NCI-H82 (cell line): ENCODE data around the gene TEC.
A peak's percentile ranks its signal among the peaks of the same experiment; 100 is the strongest.

Source experiments
- DNase-seq: peaks from one replicate; lab custom pipeline; 2025; lab: John Stamatoyannopoulos, UW

Gene TEC

DNA sequence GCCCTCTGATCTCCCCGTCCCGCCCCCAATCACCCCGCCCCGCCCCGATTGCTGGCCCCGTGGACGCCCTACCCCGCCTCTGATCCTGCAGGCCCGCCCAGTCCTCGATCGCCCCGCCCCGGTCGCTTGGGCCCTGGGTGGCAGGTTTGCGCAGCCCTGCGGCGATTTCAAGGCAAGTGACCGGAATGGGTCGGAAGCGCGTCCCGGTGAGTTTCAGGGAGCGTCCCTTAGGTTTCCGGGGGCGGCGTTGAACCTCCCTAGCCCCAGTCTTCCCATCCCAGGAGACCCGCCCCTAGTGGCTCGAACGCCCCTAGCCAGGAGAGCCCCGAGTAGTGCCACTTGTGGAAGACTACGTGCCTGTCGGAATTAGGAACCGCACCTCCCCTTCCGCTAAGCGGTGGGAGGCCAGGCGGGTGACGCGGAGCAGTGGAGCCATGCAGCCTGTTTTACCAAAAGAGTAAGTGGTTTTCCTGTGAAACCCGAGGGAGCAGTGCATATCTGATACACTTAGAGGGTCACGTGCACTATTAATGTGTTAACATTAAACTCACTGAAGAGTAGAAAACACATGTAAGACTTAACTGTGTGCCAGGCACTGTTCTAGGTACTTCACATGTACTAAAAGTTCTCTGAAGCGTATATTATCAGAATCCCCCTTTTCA is 354 bp upstream of the TEC start:
- peak; percentile 86 for DNase-seq

DNA sequence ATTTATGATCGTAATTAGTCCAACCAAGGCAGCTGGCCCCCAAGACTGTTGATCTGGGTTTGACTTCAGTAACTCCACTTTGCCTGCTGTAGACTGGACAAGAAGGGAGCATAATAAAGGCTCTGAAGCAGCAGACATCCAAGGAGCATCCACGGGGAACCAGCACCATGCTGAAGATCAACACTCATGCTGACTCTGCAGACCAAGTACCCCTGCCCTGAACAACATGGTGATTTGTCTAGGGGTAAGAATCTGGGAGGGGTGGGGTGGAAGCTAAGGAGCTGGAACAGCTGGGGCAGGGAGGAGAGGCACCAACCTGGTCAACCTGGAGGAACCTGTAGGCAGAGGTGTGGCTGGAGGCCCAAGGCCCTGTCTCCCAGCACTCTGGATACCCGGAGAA is 2.1 kb downstream of the TEC start:
- no peak for DNase-seq

DNA sequence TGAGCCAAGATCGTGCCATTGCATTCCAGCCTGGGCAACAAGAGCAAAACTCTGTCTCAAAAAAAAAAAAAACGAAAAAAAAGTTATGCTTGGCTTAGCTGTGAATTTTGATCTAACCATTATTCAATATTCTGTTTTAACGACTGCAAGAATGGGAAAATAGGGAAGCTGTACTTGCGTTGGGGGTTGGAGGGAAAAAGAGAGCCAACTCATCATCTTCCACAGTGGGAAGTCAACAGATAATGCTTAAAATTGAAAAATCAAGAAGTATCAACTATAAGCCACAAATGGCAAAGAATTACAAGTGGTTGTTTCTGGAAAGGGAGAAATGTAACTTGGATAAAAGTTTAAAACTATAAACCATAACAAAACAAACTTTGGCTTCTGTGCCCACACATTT is 2.9 kb downstream of the TEC start:
- no peak for DNase-seq

- DNase-seq = no peak
Observed at GRCh38 chr4:48262926-48263325, 6.7 kb downstream of the TEC start.

GRCh38 chr4:48262484-48262883 is 7.2 kb downstream of the TEC start:
- DNase-seq = no peak

- no peak for DNase-seq
Observed at GRCh38 chr4:48261281-48261680, 8.4 kb downstream of the TEC start.

- no peak for DNase-seq
Observed at GRCh38 chr4:48259748-48260147, 9.9 kb downstream of the TEC start.

- no peak for DNase-seq
Observed at GRCh38 chr4:48258845-48259397, 10.7 kb downstream of the TEC start.

DNA sequence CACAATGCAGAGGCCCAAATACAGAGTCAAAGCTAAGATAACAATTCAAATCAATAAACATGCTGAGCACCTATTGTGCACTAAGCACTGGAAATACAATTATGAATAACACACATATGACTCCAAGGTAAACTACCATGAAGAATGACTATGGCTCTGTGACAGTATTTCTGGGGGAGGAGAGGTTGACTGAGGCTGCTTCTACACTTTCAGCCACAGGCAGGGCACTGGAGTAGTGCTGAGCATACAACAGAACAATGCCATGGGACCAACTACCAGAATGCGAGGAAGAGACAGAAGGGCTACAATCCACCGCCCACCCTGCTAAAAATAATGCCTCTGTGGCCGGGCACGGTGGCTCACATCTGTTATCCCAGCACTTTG is 13.7 kb downstream of the TEC start:
- DNase-seq = no peak

DNA sequence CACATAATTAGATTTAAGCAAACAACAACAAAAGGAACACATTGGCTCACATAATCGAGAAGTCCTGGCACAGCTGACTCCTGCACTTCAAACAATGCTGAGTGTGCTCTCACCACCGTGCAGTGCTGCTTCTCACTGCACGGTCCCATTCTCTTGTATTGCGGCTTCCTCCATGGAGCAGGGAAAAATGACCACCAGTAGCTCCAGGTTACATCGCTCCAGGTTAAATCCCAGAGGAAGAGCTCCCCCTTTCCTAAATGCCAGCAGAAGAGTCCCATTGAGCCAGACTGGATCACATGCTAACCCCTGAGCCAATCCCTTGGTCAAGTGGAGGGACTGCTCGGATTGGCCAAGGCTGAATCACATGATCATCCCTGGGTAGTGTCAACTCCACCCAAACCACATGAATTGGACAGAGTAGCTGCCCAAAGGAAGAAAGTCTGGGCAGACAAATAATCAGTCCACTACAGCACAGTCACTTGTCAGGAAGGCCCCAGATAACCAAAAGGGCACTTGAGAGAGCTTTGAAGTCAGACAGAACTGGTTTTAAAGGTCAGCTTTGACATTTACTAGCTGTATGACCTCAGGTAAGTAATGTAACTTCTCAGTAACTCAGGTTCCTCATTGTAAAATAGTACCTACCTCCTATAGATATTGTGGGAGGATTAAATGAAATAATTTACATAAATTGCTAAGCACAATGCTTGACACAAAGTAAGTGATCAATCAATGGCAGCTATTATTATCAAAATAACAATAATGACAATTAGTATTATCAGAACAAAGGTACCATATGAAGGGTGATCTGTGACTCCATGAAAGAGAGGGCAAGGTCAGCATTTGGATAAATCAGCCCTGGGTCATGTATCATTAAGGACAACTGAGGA is 14.3 kb downstream of the TEC start:
- DNase-seq = no peak

DNA sequence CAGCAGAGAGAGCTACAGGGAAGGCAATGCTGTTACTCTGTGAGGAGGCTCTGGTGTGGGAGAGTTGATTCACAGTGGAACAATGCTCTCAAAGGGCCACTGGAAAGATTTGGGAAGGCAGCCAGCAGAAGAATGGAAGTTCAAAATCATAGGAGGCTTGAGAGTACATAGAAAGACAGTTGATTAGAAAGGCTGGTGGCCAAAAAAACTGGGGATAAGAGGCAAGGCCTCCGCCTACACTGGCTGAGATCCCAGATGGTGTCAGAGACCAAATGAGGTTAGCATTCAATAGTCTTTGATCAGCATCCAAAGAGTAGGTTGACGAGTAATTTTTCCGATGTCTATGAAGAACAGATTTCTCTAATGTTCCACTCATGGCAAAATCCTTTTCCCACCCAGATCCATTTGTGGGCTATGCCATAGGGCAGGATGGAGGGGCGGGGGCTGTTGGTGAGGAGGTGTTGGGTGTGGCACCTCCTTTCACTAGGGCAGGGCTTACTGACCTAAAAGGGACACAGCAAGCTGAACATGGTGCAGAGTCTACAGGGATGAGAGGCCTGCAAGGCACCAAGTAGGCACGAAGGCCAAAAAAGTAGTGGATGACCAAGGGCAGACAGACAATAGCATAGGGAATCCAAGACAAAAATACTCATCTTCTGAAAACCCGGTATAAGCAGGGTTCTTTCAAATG is 15.1 kb downstream of the TEC start:
- DNase-seq = no peak

GRCh38 chr4:48252313-48252712 is 17.3 kb downstream of the TEC start:
- DNase-seq = no peak

DNA sequence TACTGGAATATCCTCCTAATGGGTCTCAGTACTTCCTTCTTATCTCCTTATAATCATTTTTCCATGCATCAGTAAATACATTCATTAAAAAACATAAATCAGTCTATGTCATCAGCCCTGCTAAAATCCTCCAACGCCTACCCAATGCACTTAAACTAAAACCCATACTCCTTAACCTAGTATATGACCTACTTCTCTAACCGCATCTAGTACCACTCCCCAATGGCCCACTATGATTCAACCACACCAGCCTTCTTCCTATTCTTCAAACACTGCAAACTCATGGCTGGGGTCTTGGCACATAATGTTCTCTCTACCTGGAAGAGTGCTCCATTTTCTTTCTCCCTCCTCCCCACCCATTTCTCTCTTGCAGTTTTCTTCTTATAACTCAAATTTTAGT is 18.7 kb downstream of the TEC start:
- DNase-seq = no peak

- no peak for DNase-seq
Observed at GRCh38 chr4:48250343-48250742, 19.3 kb downstream of the TEC start.

DNA sequence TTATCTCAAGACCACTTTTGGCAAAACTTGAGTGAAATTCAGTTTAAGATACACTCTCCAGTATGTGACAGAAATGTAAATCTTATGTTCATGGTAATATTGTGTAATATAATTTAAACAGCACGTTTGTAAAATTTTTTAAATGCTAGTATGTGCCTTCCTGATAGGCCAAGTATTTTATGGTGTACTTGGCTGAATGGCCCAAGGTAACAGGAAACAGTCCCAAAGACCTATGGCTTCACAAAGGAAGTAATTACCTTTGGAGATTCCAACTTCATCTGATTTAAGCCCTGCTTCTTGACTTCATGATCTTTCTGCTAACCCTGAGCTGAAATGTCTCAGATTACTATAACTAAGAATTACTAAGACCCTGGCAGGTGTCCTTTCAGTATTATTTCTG is 20.3 kb downstream of the TEC start:
- DNase-seq = no peak

DNA sequence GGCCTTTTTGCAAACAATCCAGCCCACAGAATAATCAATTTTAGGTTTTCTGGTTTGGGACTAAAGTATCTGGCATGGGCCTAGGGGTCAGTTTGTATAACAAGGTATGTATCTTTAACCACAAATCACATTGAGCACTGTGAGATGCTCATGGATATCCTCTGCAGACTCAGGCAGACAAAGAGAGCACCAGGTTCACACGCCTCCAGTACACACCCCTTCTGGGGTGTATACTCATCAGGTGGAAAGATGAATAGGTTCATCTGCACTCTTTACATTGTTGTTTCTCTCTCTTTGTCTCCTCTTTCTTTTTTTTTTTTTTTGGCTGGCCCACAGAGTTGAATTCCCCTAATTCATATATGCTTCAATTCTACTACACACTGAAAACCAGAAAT is 21.1 kb downstream of the TEC start:
- DNase-seq = no peak

GRCh38 chr4:48247878-48248558 is 21.6 kb downstream of the TEC start:
- no peak for DNase-seq

GRCh38 chr4:48247142-48247877 is 22.3 kb downstream of the TEC start:
- no peak for DNase-seq

GRCh38 chr4:48244665-48245064 is 25.0 kb downstream of the TEC start:
- no peak for DNase-seq

GRCh38 chr4:48243887-48244286 is 25.8 kb downstream of the TEC start:
- no peak for DNase-seq

DNA sequence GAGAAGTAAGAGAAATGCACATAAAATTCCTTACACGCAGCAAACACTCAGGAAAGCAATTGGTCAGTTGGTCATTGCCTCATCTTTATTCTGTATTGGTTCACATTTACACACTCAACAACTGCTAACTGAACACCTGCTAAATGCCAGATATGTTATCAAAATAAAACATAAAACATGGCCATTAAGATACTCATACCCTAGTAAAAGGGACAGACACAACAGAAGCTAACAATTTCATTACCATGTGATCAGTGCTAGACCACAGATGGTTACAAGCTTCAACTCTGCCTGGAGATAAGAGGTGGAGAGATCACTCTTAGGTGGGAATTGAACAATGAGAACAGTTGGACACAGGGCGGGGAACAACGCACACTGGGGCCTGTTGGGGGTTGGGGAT is 26.2 kb downstream of the TEC start:
- DNase-seq = no peak
